NT2/D1 (cell line): ENCODE results near the gene NMBR.

Source experiments
- SUZ12 ChIP-seq: IDR thresholded peaks from 2 replicates; pipeline ENCODE4 v1.6.1; 2011; ENCODE audit not compliant: insufficient read length, insufficient read depth; ENCODE audit errors: extremely low read depth
- YY1 ChIP-seq: IDR thresholded peaks from 2 replicates; pipeline ENCODE4 v1.6.1; 2011; ENCODE audit not compliant: insufficient read length, insufficient read depth
- ZNF274 ChIP-seq: IDR thresholded peaks from 2 replicates; pipeline ENCODE4 v1.6.1; 2011; ENCODE audit warnings: mild to moderate bottlenecking, low read depth, low read length

- TF ChIP-seq SUZ12 (no peak), YY1 (no peak), ZNF274 (no peak)
Observed at GRCh38 chr6:142138876-142139275, 8.0 kb downstream of the NMBR start.
